Limb (tissue), 2 donors: ENCODE data around the gene PPP3R2.

Experiments
- DNase-seq, 2 donors: peaks; one replicate each; pipeline ENCODE4 v3.0.0-alpha.2; 2016; ENCODE audit errors: extremely low spot score in 2 of 2

The PPP3R2 gene

GRCh38 chr9:101594796-101595195 is at the start of gene PPP3R2:
Gene PPP3R2 (minus strand): TSS chr9:101594969. CDS start chr9:101594921, 48 bp downstream.
- DNase-seq, result no peak

GRCh38 chr9:101639785-101640665 is 45.3 kb upstream of the PPP3R2 start:
- no peak for DNase-seq

DNA sequence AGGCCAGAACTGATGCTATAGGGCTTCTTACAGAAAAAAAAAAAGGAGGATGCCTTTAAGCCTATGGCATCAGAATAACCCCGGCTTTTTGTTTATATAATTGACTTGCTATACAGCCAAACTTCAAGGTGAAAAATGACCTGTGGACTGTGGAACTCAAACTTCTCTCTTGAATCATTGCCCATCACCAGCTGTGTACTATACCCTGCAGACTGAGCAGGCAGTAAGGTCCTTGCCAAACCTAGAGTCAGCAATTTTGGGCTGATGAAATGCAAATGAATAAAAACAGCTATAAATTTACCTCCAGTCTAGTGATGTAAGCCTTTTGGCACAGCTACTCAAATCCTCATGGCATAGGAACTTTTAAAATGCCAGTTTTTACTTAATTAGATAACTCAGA is 44.5 kb upstream of the PPP3R2 start:
- DNase-seq, result no peak

GRCh38 chr9:101636247-101636646 is 41.5 kb upstream of the PPP3R2 start:
- DNase-seq, result no peak

DNA sequence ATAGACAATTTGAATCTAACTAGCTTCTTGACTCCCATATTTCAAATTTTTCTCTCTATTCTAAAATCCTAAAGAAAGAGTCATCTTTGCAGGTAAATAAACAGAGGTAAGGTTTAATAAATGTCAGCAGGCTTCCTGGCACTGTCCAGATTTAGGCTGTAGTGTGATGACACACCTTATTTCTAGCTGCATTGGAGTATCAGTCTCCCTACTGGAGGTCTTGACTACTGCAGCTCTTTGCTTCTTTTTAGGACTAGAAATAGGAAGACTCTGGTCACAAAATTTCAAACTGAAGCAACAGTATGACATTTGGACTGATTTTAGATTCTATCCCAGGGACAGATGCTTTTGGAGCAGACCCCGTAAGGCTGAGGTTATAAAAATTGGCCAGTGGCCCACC is 40.7 kb upstream of the PPP3R2 start:
- DNase-seq, result no peak

GRCh38 chr9:101634741-101635409 is 40.1 kb upstream of the PPP3R2 start:
- DNase-seq, result no peak

DNA sequence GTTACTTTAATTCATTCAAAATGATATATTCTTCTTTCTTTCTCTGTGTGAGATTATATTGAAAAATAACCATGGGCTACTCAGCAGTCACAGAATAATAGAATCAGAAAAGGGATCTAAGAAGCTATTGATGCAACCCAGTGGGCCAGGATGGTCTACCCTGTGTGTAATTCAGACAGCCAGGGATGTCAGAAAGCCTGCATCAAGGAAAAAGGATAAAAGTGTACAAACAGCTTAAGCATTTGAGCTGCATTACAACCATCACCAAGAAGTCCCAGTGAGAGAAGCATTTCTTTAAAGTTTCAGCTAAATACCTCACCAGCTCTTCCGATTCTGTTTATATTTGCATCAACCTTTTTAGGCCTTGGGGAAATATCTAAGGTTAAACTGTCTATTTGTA is 37.8 kb upstream of the PPP3R2 start:
- no peak for DNase-seq

GRCh38 chr9:101631892-101632291 is 37.1 kb upstream of the PPP3R2 start:
- no peak for DNase-seq

DNA sequence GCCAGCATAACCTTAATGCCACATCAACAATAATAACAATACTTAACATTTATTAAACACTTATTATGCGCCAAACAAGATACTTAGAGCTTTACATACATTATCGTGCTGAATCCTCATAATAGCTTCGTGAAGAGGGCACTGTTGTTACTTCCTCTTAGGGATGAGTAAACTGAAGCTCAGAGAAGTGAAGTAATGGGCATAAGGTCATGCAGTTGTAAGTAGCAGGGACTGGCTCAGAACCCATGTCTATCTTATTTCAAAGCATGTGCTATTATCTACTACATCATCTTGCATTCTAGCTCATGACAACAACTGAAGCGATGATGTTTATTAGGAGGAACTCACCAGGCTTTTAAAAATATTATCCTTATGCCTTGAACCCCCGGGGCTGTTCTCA is 34.9 kb upstream of the PPP3R2 start:
- no peak for DNase-seq

DNA sequence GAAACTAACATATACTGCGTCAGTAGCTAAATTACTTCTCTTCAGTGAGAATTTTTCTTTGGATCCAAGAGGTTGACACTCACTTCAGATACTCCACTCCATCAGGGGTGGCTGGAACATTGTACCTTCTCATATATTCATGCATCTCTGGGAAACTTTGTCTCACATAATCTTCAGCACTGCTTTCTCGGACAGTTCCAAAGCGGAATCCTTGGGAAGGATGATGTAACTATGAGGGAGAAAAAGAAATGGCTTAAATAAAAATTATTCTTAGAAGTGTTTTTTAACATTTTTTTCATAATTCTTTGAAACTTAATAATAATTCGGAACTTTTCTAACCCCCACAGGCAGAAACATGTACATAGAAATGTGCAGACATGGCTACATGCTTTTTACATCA is 33.4 kb upstream of the PPP3R2 start:
- peak in 1 of 2 donors; percentile 27 for DNase-seq

DNA sequence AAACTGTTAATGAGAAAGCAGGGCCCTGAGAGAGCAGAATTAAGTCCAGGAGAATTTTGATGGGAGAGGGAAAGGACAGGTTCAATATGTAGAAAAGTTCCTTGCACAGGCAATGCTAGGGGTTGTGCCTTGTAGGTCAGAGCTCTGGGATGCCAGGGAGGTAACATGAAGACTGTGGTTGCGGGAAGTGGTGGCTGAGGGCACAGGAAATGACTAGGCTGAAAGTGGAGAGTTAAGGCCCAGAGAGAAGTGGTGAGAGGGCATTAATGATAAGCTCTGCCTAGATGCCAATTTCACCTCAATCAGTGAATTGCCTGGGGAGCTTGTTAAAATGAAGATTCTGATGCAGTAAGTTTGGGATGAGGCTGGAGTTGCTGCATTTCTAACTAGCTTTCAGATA is 31.5 kb upstream of the PPP3R2 start:
- no peak for DNase-seq

GRCh38 chr9:101625876-101626275 is 31.1 kb upstream of the PPP3R2 start:
- DNase-seq, result no peak

DNA sequence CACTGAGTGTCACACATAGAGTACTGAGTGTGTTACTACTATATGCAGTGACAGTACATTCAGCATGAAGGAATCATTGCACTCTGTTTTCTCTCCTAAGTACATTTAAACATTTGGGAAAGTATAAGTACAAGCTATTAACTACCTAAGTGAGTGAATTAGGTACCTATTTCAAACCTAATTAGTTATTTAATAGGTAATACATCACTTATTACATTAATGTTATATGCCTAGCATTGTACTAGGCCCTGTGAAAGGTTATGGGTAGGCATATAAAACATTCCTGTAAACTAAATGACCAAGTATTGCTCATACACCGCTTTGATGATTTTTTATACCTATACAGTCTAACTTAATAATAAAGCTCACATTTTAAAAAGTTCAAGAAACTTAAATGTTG is 25.7 kb upstream of the PPP3R2 start:
- DNase-seq, result no peak

- no peak for DNase-seq
Measured at GRCh38 chr9:101618698-101619097, 23.9 kb upstream of the PPP3R2 start.

DNA sequence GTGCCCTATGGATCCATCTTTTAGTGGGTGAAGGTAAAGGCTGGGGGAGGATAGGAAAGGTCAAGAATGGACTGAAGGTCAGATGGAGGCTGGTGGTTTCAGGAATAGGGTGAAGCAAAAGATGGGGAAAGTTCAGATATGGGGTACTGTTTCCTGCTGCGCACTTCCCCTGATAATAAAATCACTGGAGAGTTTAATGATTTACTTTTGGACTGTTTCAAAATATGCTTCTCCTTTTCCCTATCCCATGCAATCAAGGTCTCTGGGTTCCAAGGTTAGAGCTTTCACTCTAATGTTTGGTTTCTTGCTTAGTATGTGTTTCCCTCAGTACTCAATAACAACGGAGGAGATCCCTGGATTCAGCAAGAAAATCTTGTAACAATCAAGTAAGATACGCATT is 10.8 kb upstream of the PPP3R2 start:
- no peak for DNase-seq

DNA sequence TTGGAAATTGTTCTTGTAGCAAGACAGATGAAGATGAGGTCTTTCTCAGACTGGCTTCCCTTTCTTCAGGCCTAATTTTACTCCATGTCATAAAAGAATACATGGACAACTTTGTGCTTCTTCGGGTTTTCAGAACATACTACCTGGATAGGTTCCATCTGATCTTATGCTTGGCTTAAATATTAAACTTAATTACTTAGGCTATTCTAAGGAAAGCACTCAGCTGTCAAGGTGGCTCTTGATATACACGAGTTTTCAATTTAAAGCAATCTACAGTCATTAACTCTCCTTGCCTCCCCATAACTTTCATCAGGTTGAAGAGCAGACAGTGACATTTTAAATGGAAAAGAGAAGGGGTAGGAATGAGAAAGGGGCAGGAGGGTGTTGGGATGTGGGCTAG is 9.5 kb upstream of the PPP3R2 start:
- DNase-seq, result no peak

- peak; percentile 41 to 73 for DNase-seq
Measured at GRCh38 chr9:101601904-101602765, 7.4 kb upstream of the PPP3R2 start.

GRCh38 chr9:101593345-101593744 is 1.4 kb downstream of the PPP3R2 start:
- no peak for DNase-seq

- DNase-seq, result no peak
Measured at GRCh38 chr9:101592788-101593187, 2.0 kb downstream of the PPP3R2 start.

DNA sequence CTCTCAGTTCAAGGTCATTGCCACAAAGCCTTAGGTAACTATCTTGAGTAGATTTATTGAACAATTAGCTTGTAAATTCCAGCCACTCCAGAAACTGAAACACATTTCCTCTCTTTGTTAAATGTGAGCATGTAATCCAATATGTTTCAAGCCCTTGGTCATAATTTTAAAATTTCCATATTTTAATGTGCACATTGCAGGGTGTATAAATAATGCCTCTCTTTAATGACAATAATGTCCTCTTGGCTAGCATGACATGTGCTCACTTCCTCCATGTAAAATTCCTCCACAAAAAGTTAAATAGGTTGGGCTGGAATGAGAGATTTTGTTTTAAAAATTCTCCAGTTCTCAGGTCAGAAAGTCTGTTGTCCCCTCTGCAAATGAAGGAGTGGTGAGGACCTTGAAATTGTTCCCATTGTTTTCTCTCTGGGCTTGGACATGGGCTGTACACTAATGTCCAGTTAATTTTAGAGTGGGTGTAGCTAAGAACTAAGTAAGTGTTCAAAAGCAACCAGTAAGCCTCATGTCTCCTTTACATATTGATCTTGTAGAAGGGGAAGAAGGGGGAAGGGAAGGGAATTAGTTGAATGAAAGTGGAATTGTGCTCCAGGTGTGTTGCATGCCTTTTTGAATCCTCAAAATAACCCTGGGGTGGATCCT is 2.9 kb downstream of the PPP3R2 start:
- no peak for DNase-seq

- no peak for DNase-seq
Measured at GRCh38 chr9:101590901-101591300, 3.9 kb downstream of the PPP3R2 start.
